Epithelial cell of esophagus (primary cell): Measurements from ENCODE around the gene CYP2W1.
A peak's percentile ranks its signal among the peaks of the same experiment; 100 is the strongest.

Source experiments
- DNase-seq: peaks from one replicate; pipeline ENCODE4 v3.0.0; 2010; ENCODE audit warnings: low read depth
- H3K4me3 ChIP-seq: 2 replicates; pipeline ENCODE4 v1.5.1; 2011; ENCODE audit warnings: mild to moderate bottlenecking, low read length, control low read depth
- CTCF ChIP-seq: IDR thresholded peaks from 2 replicates; pipeline ENCODE4 v1.5.1; 2011; ENCODE audit warnings: low read depth, mild to moderate bottlenecking, low read length, control low read depth, inconsistent platforms; ENCODE audit not compliant: insufficient read depth; ENCODE audit errors: missing control alignments

CYP2W1 gene

GRCh38 chr7:953547-954327 is 29.2 kb upstream of the CYP2W1 start:
- H3K4me3 ChIP-seq, result peak overlapping the region; percentile 46
- no peak for TF ChIP-seq CTCF
- peak; percentile 50 for DNase-seq

DNA sequence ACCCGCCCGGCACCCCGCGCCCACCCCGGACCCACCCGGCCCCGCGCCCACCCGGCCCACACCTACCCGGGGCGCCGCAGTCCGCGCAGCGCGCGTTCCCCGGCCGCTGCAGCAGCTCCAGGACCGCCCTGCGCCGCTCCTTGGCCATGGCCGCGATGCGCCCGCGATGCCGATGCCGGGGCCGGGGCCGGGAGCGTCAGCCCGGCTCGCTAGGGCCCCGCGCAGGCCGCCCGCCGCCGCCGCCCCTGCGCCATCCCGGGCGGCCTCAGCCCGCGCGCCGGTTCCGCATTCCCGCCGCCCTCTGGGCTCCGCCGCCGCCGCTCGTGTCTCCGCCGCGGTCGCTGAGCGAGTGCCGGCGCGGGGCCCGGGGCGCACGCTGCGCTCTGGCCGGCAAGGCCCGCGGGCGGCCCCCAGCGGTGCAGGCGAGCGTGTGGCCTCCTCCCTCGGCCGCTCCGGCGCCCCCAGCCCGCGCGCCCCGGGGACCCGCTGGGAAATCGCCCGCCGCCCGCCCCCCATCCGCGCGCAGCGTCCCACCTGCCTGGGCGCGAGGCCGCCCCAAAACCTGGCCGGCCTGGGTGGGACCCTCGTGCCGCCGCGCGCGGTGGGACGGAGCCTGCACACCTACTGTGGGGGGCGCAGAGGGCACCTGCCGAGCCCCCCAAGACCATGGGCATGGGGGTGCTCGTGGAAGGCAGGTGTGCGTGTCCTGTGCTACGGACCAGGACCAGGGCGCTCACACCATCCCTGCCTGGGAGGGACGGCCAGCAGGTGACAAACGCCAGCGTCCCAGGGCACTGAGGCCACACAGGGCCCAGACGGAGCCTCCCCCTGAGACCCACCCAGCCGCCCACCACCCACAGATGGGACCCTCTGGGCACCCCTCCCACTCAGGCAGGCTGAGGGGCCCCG is 28.4 kb upstream of the CYP2W1 start, which contains the start of gene ADAP1:
Gene ADAP1 (minus strand): TSS at position 351 of the 909 bp plus-strand sequence. CDS start 203 bp downstream, at position 148.
- TF ChIP-seq CTCF, result peak; percentile 9
- H3K4me3 ChIP-seq, result peak within 1 kb of the TSS; percentile 46
- DNase-seq, result peak; percentile 70

GRCh38 chr7:956031-956430 is 26.9 kb upstream of the CYP2W1 start:
- DNase-seq, result no peak
- H3K4me3 ChIP-seq, result no peak overlapping the region
- TF ChIP-seq CTCF, result no peak

DNA sequence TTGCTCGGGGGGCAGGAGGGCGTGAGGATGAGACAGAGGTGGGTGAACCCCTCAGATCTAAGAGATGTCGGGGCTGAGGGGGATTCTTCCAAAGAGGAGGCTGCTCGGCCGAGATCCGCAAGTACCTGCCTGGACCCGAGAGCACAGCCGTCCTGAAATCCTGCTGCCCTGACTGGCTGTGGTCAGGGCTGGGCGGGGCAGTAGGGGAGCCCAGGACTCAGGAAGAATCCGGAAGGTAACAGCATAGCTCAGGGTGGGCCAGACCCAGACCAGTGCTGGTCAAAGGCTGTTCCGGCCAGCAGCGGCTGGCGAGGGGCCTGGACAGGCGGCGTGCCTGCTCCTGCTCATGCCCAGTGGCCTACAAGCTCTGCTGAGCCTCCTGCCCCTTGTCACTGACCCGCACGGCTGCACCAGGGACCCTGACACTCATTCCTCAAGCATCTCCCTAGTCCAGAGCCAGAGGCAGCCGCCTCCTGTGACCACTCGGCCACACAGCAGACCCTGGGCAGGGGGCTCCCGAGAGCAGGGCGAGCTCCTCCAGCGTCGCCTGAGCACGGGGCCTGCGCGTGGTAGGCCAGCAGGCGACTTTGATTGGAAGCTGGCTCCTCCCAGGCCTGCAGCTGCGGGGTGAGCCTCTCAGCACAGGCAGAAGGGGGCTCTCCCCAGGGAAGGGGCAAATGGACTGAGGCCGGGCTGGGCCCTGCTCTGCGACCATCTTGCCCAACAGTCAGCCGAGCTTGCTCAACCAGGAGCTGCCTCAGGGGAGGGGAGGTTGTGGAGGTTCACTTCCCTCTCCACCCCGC is 25.4 kb upstream of the CYP2W1 start:
- no peak overlapping the region for H3K4me3 ChIP-seq
- DNase-seq, result no peak
- no peak for TF ChIP-seq CTCF

GRCh38 chr7:958221-959200 is 24.5 kb upstream of the CYP2W1 start:
- no peak for TF ChIP-seq CTCF
- H3K4me3 ChIP-seq, result no peak overlapping the region
- no peak for DNase-seq
